ENCODE results near the gene PHACTR1. TPM values are rescaled to one million over a fixed set of nuclear protein-coding genes. Genes with fewer than 3 reads are reported as not detected.

Gene PHACTR1
- total and polyA plus RNA-seq, 2 donors: 3.1 to 6.3 TPM

DNA sequence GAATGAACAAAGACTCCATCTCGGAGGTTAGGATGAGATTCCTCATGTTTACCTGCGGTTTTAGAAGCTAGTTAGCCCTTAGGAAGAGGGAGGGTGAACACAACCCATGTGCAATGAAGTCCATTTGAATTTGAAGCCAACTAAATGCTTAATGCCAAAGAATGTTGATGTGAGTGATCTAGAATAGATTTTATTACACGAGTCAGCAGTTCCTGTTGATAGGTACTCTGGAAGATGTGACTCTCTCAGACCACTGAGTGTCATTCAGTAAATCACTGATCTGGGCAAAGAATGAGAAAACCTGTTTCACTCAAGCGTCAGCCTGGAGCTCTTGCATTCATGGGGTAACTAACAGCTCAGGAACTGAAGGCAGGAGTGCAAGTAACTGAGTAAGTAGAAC is 505.5 kb downstream of the PHACTR1 start:
- H3K4me1 ChIP-seq (ENCODE audit: control insufficient read depth in 2 of 2, insufficient read depth in 2 of 2, low read length in 2 of 2): peaks cover 0 to 3% of the 10 kb centered on the region in 2 donors
- DNase-seq (ENCODE audit: low read depth in 6 of 9, low spot score in 9 of 9): no peak
- WGBS: 91% methylated on average over 4 of the region's 4 CpGs
- no peaks in the 10 kb centered on the region for H3K36me3 ChIP-seq (ENCODE audit: control insufficient read depth in 2 of 2, insufficient read depth in 2 of 2, low read length in 1 of 2)
- no peak overlapping the region for H3K4me3 ChIP-seq (ENCODE audit: low read length in 2 of 2)
- H3K27me3 ChIP-seq (ENCODE audit: control insufficient read depth in 2 of 2, insufficient read depth in 1 of 2, low read length in 1 of 2): no peaks in the 10 kb centered on the region
- H3K27ac ChIP-seq (ENCODE audit: low read depth in 1 of 2, low read length in 1 of 2): no peak overlapping the region
- H3K9me3 ChIP-seq (ENCODE audit: control insufficient read depth in 2 of 2, insufficient read depth in 1 of 2, low read length in 1 of 2): no peaks in the 10 kb centered on the region

DNA sequence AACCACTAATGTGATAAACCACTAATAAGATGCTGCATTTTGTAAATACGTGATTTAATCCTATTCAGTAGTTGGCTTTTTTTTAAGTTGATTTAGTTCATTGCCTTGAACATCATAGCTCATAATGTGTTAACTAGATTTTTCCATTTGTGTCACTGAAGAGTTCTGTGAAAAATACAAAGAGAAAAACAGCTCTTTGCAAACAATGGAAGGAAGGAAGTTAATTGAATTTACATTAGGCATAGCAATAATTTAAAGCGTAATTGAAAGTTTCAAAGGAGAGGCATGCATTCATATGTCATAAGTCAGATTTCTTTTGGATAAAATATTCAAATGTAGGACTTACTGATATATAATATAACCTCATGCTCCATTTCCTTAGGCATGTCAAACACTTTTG is 509.5 kb downstream of the PHACTR1 start:
- H3K27ac ChIP-seq (ENCODE audit: low read depth in 1 of 2, low read length in 1 of 2): no peak overlapping the region
- H3K4me3 ChIP-seq (ENCODE audit: low read length in 2 of 2): no peak overlapping the region
- DNase-seq (ENCODE audit: low read depth in 6 of 9, low spot score in 9 of 9): no peak
- H3K9me3 ChIP-seq (ENCODE audit: control insufficient read depth in 2 of 2, insufficient read depth in 1 of 2, low read length in 1 of 2): no peaks in the 10 kb centered on the region
- H3K4me1 ChIP-seq (ENCODE audit: control insufficient read depth in 2 of 2, insufficient read depth in 2 of 2, low read length in 2 of 2): peaks cover 0 to 12% of the 10 kb centered on the region in 2 donors
- 98% methylated on average over 2 of the region's 2 CpGs for WGBS
- no peaks in the 10 kb centered on the region for H3K36me3 ChIP-seq (ENCODE audit: control insufficient read depth in 2 of 2, insufficient read depth in 2 of 2, low read length in 1 of 2)
- no peaks in the 10 kb centered on the region for H3K27me3 ChIP-seq (ENCODE audit: control insufficient read depth in 2 of 2, insufficient read depth in 1 of 2, low read length in 1 of 2)

DNA sequence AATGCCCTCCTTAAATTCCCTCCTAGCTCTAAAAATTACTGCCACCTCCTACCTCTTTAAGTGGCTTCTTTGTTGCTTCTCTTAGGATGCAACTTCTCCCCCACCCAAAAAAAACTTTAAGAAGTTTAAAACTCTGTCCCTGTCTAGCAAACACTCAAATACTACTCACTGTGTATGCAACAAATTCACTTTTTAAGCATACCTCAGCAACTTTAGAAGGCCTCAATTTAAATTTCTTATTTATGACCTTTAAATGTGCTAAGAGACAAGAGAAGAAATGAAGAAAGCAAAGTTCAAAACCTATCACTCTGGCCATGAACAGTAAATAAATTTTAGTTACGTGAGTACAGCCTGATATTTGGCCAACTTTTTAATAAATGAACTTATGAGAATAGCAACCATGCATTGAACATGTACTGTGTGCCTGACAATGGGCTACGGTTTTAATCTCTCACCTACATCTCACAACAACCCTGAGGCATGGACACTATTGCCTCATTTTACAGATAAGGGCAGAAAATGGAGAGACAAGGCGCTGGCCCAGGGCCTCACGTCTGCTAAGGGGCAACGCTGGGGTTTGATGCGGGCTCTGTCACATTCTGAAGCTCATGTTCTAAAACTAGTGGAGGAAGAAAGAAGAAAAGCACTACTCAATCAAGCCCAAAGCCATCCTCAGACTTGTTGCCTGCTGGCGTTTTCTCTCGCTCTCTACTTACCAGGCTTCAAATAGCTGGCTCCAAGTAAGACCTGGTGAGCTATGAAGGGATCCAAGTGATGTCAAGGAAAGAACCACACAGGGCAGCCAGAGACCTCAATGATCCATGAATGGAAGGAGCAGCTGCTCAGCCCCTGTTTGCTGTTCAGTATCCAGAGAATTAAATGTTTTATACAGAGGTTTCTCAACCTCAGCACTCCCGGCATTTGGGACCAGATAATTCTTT is 512.0 kb downstream of the PHACTR1 start:
- H3K36me3 ChIP-seq (ENCODE audit: control insufficient read depth in 2 of 2, insufficient read depth in 2 of 2, low read length in 1 of 2): no peaks in the 10 kb centered on the region
- peaks cover 0 to 12% of the 10 kb centered on the region in 2 donors for H3K4me1 ChIP-seq (ENCODE audit: control insufficient read depth in 2 of 2, insufficient read depth in 2 of 2, low read length in 2 of 2)
- DNase-seq (ENCODE audit: low read depth in 6 of 9, low spot score in 9 of 9): no peak
- no peak overlapping the region for H3K27ac ChIP-seq (ENCODE audit: low read depth in 1 of 2, low read length in 1 of 2)
- WGBS: 96% methylated on average over 9 of the region's 9 CpGs
- H3K9me3 ChIP-seq (ENCODE audit: control insufficient read depth in 2 of 2, insufficient read depth in 1 of 2, low read length in 1 of 2): no peaks in the 10 kb centered on the region
- no peaks in the 10 kb centered on the region for H3K27me3 ChIP-seq (ENCODE audit: control insufficient read depth in 2 of 2, insufficient read depth in 1 of 2, low read length in 1 of 2)
- no peak overlapping the region for H3K4me3 ChIP-seq (ENCODE audit: low read length in 2 of 2)

DNA sequence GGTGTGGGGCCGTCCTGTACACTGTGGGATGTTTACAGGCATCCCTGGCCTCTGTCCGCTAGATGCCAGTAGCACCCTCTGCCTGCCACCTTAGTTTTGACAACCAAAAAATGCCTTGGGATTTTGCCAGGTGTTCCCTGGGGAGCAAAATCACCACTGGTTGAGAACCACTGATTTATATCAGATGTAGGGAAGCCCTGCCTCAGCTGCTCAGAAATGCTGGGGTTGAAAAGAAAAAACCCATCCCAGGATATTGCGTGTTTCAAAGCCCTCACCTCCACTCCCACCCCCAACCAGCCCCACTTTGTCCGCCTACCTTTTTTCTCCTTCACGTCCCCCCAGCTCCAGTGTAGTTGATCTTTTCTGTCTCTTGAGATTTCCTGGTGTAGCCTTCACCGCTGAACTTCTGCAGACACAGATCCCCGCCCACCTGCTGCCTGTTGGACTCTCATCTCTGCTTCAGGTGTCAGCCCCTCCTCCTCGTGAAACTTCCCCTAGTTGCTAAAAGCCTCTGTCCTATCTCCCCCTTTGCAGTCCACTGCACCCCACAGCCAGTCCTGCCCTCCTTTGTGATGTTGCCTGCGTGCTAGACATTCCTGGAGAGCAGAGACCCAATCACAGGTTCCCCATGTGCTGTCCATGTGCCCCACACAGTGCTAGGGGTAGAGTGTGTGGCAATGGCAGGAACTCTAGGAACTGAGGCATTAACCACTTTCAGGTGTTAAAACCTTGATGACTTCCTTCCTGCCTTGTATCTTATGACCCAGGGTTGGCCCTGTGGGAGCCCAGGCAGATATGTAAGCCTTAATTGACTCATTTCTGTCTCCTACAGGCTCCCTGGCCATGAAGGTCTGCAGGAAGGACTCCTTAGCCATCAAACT is 512.9 kb downstream of the PHACTR1 start:
- H3K9me3 ChIP-seq (ENCODE audit: control insufficient read depth in 2 of 2, insufficient read depth in 1 of 2, low read length in 1 of 2): no peaks in the 10 kb centered on the region
- WGBS: 81% methylated on average over 9 of the region's 9 CpGs
- no peak overlapping the region for H3K27ac ChIP-seq (ENCODE audit: low read depth in 1 of 2, low read length in 1 of 2)
- H3K27me3 ChIP-seq (ENCODE audit: control insufficient read depth in 2 of 2, insufficient read depth in 1 of 2, low read length in 1 of 2): no peaks in the 10 kb centered on the region
- H3K36me3 ChIP-seq (ENCODE audit: control insufficient read depth in 2 of 2, insufficient read depth in 2 of 2, low read length in 1 of 2): no peaks in the 10 kb centered on the region
- peaks cover 0 to 12% of the 10 kb centered on the region in 2 donors for H3K4me1 ChIP-seq (ENCODE audit: control insufficient read depth in 2 of 2, insufficient read depth in 2 of 2, low read length in 2 of 2)
- no peak overlapping the region for H3K4me3 ChIP-seq (ENCODE audit: low read length in 2 of 2)
- peak in 3 of 9 donors; percentile 5 to 36 (median 13) for DNase-seq (ENCODE audit: low read depth in 6 of 9, low spot score in 9 of 9)

DNA sequence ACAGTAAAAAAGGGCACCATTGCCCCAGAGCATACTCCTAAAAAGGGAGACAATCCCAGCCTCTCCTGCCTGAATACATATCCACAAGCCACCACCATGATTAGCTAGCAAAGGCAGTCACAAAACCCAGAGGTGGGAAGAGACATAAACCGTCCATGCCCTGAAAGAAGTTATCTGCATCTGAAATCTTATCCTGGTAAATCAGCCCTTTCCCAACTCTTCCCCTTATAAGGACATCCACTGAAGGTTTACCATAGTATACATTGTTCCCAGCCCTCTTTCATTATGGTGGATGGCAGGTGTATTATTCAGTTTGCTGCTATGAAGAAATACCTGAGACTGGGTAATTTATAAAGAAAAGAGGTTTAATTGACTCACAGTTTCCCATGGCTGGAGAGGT is 516.5 kb downstream of the PHACTR1 start:
- Histone ChIP-seq H3K36me3 (ENCODE audit: control insufficient read depth in 2 of 2, insufficient read depth in 2 of 2, low read length in 1 of 2) (no peaks in the 10 kb centered on the region), H3K27ac (ENCODE audit: low read depth in 1 of 2, low read length in 1 of 2) (no peak overlapping the region), H3K27me3 (ENCODE audit: control insufficient read depth in 2 of 2, insufficient read depth in 1 of 2, low read length in 1 of 2) (no peaks in the 10 kb centered on the region), H3K9me3 (ENCODE audit: control insufficient read depth in 2 of 2, insufficient read depth in 1 of 2, low read length in 1 of 2) (no peaks in the 10 kb centered on the region), H3K4me3 (ENCODE audit: low read length in 2 of 2) (no peak overlapping the region), H3K4me1 (ENCODE audit: control insufficient read depth in 2 of 2, insufficient read depth in 2 of 2, low read length in 2 of 2) (peaks cover 0 to 12% of the 10 kb centered on the region in 2 donors)
- no peak for DNase-seq (ENCODE audit: low read depth in 6 of 9, low spot score in 9 of 9)
- 98% methylated on average over 1 of the region's 1 CpG for WGBS

DNA sequence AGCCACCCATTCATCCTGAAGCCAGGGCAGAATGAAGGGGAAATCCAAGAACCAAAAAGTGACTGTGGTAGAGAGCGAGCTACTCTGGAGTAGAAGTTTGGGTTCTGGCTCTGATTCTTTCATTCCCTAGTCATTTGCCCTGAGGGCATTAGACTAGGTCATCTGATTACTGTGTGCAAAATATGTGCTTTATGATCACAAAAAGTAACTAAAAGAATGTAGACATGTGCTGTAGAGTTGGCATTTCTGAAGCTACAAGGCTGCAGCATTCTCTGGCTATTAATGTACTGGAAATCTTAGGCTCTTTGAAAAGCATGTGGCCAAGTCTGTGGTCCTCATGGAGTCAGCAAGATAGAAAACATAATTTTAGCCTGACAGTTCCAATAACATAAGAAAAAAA is 517.6 kb downstream of the PHACTR1 start:
- DNase-seq (ENCODE audit: low read depth in 6 of 9, low spot score in 9 of 9): no peak
- no peaks in the 10 kb centered on the region for H3K36me3 ChIP-seq (ENCODE audit: control insufficient read depth in 2 of 2, insufficient read depth in 2 of 2, low read length in 1 of 2)
- no peak overlapping the region for H3K27ac ChIP-seq (ENCODE audit: low read depth in 1 of 2, low read length in 1 of 2)
- peaks cover 0 to 8% of the 10 kb centered on the region in 2 donors for H3K4me1 ChIP-seq (ENCODE audit: control insufficient read depth in 2 of 2, insufficient read depth in 2 of 2, low read length in 2 of 2)
- H3K9me3 ChIP-seq (ENCODE audit: control insufficient read depth in 2 of 2, insufficient read depth in 1 of 2, low read length in 1 of 2): no peaks in the 10 kb centered on the region
- 95% methylated on average over 1 of the region's 1 CpG for WGBS
- no peaks in the 10 kb centered on the region for H3K27me3 ChIP-seq (ENCODE audit: control insufficient read depth in 2 of 2, insufficient read depth in 1 of 2, low read length in 1 of 2)
- no peak overlapping the region for H3K4me3 ChIP-seq (ENCODE audit: low read length in 2 of 2)

DNA sequence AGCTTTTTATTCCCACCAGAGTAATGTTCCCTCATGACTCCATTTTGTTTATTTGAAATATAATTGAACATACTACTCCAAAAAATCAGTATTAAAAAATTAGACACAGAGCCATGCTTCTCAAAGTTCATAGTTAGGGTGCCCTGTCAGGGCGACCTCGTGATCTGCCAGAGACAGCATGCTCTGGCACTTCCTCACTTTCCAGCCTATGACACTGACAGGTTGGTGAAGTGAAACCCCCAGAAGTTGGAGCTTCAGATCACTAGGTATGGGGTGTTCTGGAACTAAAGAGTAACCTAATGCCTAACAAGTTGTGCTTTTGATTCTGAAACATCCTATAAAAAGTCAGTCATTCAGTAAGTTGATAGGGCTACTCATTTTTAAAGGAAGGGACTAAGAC is 518.8 kb downstream of the PHACTR1 start:
- Histone ChIP-seq H3K36me3 (ENCODE audit: control insufficient read depth in 2 of 2, insufficient read depth in 2 of 2, low read length in 1 of 2) (no peaks in the 10 kb centered on the region), H3K27me3 (ENCODE audit: control insufficient read depth in 2 of 2, insufficient read depth in 1 of 2, low read length in 1 of 2) (no peaks in the 10 kb centered on the region), H3K27ac (ENCODE audit: low read depth in 1 of 2, low read length in 1 of 2) (no peak overlapping the region), H3K9me3 (ENCODE audit: control insufficient read depth in 2 of 2, insufficient read depth in 1 of 2, low read length in 1 of 2) (no peaks in the 10 kb centered on the region), H3K4me1 (ENCODE audit: control insufficient read depth in 2 of 2, insufficient read depth in 2 of 2, low read length in 2 of 2) (no peaks in the 10 kb centered on the region), H3K4me3 (ENCODE audit: low read length in 2 of 2) (no peak overlapping the region)
- DNase-seq (ENCODE audit: low read depth in 6 of 9, low spot score in 9 of 9): no peak
- WGBS: 95% methylated on average over 2 of the region's 2 CpGs

DNA sequence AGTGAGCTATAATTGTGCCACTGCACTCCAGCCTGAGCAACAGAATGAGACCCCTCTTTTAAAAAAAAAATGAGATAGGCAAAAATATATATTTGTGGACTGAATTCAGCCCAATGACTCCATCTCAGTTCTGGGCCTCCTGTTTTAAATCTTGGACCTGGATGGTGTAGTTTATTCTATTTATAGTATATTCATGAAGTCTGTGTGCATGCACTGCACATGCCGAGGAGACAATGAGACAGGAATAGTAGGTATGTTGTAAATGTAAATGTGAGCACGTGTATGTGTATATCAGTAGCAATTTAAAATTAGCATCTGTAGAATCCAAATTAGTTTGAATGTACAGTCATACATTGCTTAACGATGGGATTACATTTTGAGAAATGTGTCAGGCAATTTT is 520.8 kb downstream of the PHACTR1 start:
- Histone ChIP-seq H3K4me3 (ENCODE audit: low read length in 2 of 2) (no peak overlapping the region), H3K27ac (ENCODE audit: low read depth in 1 of 2, low read length in 1 of 2) (no peak overlapping the region), H3K27me3 (ENCODE audit: control insufficient read depth in 2 of 2, insufficient read depth in 1 of 2, low read length in 1 of 2) (no peaks in the 10 kb centered on the region), H3K36me3 (ENCODE audit: control insufficient read depth in 2 of 2, insufficient read depth in 2 of 2, low read length in 1 of 2) (no peaks in the 10 kb centered on the region), H3K4me1 (ENCODE audit: control insufficient read depth in 2 of 2, insufficient read depth in 2 of 2, low read length in 2 of 2) (no peaks in the 10 kb centered on the region), H3K9me3 (ENCODE audit: control insufficient read depth in 2 of 2, insufficient read depth in 1 of 2, low read length in 1 of 2) (no peaks in the 10 kb centered on the region)
- 96% methylated on average over 3 of the region's 3 CpGs for WGBS
- no peak for DNase-seq (ENCODE audit: low read depth in 6 of 9, low spot score in 9 of 9)

DNA sequence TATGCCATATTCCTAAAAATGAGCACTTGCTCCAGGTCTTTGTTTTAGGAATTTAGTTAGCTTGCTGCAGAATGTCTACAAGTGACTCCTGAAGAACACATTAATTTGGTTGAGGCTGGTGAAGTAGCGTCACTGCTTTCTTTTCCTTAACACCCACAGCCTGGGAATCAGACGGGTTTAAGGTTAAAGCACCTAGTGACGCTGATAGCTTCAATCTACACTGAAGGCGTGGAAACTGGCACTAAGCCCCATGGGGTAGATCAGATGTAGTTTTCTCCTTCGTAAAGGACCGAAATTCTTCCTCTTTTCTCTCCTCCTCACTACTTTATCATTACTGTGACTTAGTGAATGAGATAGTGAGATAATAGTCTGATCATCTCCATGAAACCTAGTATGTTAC is 521.5 kb downstream of the PHACTR1 start:
- H3K27me3 ChIP-seq (ENCODE audit: control insufficient read depth in 2 of 2, insufficient read depth in 1 of 2, low read length in 1 of 2): no peaks in the 10 kb centered on the region
- WGBS: 99% methylated on average over 6 of the region's 6 CpGs
- H3K36me3 ChIP-seq (ENCODE audit: control insufficient read depth in 2 of 2, insufficient read depth in 2 of 2, low read length in 1 of 2): no peaks in the 10 kb centered on the region
- no peak overlapping the region for H3K27ac ChIP-seq (ENCODE audit: low read depth in 1 of 2, low read length in 1 of 2)
- DNase-seq (ENCODE audit: low read depth in 6 of 9, low spot score in 9 of 9): no peak
- no peak overlapping the region for H3K4me3 ChIP-seq (ENCODE audit: low read length in 2 of 2)
- H3K9me3 ChIP-seq (ENCODE audit: control insufficient read depth in 2 of 2, insufficient read depth in 1 of 2, low read length in 1 of 2): no peaks in the 10 kb centered on the region
- no peaks in the 10 kb centered on the region for H3K4me1 ChIP-seq (ENCODE audit: control insufficient read depth in 2 of 2, insufficient read depth in 2 of 2, low read length in 2 of 2)

Data from thymus (tissue), 11 donors.